GM21717 (cell line): ENCODE data around the gene PARD3.

Source experiments
- ATAC-seq: cut with Tn5 transposase; IDR thresholded peaks from one replicate; pipeline ENCODE4 v1.9.1; 2021; ENCODE audit warnings: mild to moderate bottlenecking, moderate library complexity; ENCODE audit not compliant: unreplicated experiment

Gene PARD3

DNA sequence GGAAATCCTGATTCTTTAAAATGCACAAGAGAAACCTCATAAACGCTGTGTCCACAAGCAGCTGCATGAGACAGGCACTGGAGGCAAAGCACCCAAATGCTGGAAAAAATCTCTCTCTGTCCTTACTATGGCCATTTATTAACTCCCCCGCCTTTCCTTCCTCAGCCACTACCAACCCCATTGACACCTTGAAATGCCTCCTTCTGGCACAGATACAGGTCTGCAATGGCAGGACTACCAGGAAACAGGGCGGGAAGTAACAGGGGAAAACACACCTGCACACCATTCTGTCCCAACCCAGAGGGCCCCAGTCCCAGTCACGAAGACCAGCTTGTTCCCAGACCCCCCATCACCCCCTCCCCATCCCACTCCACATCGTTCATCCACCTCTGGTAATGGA is 224.3 kb downstream of the PARD3 start:
- no peak for ATAC-seq

DNA sequence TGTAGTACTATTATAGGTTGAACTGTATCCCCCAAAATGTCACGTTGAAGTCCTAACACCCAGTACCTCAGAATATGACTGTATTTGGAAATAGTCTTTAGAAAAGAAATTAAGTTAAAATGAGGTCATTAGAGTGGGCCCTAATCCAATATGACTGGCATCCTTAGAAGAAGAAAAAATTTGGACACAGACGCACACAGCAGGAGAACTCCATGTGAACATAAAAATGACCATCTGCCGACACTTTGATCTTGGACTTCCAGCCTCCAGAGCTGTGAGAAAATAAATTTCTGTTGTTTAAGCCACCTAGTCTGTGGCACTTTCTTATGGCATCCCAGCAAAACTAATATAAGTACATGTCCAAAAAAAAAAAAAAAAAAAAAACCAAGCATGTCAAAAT is 225.8 kb downstream of the PARD3 start:
- ATAC-seq: no peak

DNA sequence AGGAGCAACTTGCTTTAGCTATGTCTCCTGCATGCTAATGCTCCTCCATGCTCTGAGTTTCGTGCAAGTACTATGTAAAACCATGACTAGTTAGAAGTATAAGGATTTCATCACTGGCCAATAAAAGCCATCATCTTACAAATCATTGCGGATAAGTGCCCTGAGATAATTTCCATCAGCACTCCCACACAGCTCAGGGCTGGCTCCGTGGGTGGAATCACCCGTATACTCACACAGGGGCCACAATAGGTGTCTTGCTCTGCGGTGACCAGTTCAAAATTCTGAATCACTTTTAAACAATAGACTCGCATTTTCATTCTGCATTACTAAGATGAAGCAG is 227.4 kb downstream of the PARD3 start:
- ATAC-seq: no peak

DNA sequence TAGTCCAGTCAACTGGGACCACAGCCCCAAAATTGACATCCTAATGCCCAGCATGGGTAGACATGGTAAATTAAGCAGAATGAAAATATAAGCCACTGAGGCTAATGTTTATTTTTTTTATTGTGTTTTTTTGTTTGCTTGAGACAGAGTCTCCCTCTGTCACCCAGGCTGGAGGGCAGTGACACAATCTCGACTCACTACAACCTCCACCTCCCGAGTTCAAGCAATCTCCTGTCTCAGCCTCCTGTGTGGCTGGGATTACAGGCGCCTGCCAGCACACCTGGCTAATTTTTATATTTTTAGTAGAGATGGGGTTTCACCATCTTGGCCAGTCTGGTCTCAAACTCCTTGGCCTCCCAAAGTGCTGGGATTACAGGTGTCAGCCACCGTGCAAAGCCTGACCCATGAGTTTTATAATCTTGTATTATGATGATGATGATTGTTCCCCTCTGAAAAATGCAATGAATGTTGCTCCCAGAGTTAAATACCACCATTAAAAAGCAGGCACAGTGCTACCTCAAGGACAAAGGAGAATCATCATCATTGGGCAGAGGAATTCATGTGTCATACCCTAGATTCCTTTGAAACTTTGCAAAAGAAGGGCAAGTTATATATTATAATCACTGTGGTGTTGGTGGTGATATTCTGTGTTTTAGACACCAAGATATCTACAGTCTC is 228.0 kb downstream of the PARD3 start:
- no peak for ATAC-seq

DNA sequence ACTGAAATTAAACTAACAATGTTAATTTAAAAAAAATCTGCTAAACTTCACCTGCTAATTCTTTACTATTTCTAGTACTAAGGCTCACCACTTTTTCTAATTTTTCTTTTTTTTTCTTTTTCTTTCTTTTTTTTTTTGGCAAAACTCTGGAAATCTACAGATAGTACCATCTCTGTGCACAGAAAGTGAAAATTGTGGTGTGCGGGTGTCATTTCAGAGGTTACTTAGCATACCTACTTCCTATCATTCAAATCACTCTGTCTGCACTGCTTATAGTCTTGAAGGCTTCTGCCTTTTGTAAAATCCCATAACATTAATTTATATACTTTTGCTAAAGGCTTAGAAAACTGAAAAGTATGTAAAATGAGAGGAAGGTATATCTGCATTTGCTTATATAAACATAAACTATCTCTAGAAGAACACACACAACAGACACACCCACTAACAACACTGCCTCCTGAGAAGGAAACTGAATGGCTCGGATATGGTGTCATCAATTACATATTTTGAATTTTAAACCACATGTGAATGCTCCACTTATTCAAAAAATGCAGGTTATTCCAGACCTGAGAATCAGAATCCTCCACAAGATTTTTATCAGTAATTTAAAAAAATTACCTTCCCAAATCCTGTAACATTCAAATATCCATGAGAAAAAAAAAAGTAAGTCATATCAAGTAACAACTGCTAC is 229.5 kb downstream of the PARD3 start:
- no peak for ATAC-seq

DNA sequence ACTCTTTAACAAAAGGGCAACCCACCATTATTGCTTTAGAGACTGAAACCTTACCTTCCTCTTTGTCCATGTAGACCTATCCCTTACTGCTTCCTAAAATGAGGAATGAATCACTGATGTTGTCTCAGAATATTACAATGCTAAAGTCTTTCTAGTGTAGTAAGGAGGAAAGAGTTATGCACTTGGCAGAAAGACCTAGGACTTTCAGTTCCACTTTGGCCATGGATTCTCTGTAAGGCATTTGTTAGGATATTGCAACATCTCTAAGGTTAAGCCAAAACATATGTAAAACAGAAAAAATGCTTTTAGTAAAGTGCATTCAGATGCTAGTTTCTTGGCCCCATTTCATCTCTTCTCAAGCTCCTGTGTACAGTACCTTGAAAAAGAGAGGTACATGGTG is 230.9 kb downstream of the PARD3 start:
- no peak for ATAC-seq

DNA sequence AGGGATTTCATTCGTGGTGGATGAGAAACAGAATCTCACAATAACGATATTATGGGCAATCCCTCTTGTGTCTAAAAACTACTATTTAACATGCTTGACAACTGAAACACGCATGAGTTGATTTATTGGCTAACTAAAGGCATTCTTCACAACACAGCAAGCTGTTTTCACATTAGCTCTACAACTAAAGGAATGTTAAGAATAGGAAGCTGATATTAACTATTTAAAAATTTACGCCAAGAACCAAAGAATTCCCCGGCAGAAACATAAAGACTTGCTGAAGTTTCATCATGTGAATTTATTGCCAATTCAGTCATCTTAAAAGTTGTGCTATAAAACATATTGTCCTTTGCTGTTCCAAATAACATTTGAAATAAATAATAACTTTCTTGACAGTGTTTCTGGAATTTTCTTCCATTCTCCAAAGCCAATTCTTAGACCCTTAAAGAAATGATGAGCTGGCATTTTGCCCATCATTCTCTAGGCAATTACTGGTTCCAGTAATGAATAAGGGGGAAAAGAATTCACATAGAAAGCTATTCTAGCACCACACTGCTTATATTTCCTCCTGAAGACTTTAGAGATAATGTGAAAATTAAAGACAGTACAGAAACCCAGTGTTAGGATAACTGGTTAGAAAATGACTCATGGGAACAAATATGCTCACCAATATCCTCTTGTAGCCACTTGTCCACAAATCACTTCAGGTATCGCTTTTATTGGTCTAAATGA is 233.1 kb downstream of the PARD3 start:
- ATAC-seq: no peak

DNA sequence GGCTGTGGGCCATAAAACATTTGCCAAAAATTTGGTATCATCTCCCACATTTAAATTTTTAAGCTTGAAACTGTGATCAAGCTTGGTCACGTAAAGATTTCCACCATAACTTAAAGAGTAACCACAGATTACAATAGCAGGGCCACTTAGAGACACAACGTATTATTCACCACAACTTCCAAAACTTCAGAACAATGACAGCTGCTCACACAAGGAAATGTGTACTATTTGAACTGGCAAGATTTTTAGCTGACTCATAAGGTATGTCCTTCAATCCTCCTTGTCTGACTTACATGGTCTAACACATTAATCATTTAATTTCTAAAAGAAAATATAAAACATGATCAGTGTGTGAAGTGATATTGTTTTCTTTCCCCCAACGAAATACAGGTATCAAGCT is 234.5 kb downstream of the PARD3 start:
- ATAC-seq: no peak

DNA sequence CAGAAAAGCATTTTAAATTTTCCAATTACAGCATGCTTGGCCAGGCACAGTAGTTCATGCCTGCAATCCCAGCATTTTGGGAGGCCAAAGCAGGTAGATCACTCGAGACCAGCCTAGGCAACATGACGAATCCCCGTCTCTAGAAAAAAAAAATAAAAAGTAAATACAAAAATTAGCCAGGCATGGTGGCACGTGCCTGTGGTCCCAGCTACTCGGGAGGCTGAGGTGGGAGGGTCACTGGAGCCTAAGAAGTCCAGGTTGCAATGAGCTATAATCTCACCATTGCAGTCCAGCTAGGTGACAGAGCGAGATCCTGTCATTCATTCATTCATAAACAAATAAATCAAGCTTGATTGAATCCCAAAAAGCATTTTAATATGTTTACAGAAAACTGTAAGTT is 234.9 kb downstream of the PARD3 start:
- ATAC-seq: no peak

DNA sequence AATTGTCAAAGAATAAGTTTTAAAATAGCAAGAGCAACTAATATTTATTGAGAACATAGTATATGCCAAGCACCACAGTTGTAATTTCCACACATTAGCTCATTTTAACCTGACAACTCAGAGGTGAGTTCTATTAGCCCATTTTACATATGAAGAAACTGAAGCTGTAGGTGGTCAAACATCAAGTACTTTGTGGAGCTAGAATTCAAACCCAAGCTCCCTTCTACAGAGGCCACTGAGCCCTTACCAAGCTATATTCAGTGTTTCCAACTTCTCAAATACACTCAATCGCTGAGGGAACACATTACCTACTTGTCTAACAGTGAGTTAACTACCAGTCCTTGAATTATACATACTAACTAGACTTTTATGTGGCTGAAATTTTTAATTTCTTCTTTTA is 236.6 kb downstream of the PARD3 start:
- no peak for ATAC-seq

DNA sequence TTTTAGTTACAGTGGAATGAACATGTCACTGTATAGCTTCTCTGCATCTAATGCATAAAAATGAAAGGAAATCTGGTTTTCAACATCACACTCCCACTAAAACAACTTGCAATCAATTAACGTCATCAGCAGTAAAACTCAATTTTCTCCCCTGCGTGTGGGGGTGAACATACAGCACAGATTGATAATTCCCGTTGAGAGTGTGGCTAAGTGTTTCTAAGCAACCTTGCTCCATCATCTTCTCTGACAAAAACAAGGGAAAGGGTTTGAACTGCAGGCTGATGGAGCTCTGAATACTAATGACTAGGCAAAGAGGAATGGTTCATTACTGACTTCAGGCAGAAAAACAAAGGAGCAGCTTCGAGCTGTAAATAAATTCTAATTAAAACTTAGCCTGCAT is 238.3 kb downstream of the PARD3 start:
- ATAC-seq: no peak

DNA sequence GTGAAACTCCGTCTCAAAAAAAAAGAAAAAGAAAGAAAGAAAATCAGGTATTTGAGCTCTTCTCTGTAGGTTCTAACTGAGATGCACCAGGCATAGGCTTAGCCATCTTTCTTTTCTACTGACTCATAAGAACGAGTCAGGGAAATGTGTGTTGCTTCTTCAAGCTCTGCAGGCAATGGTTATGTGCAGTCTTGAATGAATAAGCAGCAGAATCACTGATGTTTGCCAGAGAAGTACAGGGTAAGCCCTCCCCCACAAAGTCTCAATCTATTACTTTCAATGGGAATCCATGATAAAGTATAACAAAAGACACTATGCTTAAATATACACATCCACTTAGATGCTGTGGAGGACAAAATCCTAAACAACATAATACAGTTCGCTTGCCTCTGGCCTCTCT is 239.2 kb downstream of the PARD3 start:
- no peak for ATAC-seq

DNA sequence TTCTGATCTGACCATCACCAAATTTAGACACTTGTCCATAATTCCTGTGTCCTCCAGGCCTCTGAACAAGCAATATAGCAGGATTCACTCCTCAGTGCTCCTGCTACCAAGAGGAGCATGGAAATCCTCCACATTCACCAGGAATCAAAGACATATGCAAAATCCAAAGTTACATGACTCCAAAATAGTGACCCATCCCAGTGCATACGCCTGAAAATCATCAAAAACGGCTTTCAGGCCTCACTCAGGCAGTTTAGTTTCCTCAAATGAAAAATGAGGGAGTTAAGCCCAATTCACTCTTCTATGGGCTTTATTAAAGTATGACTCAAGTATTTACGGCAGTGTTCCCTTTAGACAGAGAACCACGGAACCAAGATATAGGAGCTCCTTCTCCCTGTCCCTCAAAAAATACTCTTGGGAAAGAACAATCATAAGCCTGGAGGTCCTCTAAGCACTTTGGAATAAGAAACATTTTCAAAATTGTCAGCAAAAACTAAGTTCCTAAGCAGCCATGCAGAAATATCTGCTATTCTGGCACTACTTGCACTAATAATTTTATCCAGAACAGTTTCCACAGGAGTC is 240.7 kb downstream of the PARD3 start:
- no peak for ATAC-seq

DNA sequence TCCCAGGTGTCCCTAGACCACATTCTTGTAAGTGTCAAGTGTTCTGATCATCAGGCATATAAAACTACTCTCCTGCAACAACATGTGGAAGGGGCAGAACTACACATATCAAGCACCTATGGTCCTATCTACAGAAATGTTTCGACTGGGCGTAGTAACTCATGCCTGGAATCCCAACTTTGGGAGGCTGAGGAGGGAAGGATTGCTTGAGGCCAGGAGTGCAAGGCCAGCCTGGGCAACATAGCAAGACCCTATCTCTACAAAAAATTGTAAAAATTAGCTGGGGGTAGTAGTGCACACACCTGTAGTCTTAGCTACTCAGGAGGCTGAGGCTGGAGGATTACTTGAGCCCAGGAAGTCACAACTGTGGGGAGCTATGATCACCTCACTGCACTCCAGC is 244.2 kb downstream of the PARD3 start:
- no peak for ATAC-seq

DNA sequence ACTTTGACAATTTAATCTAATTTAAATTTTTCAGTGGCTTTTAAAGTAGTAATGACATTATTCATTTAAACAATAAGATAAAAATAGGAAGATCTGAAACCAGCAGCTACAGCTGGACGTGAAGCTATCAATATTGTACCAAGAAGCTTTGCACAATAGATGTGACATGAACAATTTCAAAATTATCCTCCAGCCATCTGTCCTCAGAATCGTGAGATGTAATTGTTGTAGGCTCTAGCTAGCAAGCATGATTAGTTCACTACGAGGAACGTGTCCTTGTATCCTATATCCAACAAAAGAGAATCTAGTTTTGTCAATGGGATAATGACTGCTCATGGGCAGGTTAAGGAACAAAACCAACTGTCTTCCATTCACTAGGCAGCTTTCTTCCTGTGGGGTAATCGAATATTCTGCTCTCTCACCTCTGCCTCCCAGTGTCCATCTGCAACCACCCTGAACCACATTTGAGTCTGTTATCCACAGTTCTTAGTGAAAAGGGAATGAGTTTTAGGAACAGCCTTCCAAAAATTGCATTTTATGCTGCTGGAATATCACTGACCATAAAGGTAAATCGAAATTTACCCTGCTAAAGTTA is 247.3 kb downstream of the PARD3 start:
- ATAC-seq: no peak

DNA sequence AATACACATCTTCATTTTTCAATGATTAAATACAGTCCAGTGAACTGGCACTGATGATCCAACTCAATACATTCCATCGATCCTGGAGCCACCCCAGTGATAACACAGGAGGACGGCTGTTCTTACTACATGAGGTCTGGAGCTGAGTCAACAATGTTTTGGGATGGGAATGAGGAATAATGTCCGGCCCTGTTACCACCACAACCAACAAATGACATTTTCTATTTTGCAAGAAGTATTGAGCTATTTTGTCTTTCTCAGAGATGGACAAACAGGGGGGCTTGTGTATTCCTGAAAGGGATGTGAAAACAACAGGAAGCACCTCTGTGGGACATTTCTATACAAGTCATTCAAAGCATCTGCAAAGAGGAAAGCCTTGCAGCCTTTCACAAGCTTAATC is 249.2 kb downstream of the PARD3 start:
- no peak for ATAC-seq

DNA sequence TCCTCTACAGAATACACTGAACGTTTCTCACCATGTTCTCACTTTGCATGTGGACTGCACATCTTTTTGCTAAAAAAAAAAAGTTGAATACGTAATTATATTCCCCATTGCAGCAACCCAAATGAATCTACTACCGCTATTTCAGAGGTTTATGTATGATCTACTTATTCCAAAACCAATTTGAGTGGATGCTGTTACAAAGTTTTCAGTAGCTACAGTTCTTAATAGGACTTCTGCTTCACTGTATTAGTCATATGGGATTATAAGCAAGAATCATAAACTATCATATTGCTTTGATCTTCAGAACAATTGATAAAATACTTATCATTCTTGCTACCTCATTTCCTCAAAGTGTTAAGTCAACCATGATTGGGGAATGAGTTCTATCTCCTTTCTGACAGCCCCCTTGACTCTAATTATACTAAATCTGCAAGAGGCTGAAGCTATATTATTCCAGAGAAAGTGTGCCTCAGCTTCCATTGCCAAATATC is 257.0 kb downstream of the PARD3 start:
- no peak for ATAC-seq

DNA sequence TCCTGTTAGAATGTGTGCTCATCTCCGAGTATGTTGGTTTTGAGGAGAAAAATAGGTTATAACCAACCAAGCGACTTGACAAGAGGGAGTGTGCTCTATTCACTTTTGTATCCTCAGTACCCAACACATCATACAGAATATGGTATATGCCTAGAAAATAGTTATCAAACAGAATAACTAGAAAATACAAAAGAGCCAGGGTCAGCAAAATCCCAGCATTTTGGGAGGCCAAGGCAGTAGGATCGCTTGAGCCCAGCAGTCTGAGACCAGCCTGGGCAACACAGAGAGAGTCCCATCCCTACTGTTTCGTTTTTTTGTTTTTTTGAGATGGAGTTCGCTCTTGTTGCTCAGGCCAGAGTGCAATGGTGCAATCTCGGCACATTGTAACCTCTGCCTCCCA is 257.9 kb downstream of the PARD3 start:
- ATAC-seq: no peak

DNA sequence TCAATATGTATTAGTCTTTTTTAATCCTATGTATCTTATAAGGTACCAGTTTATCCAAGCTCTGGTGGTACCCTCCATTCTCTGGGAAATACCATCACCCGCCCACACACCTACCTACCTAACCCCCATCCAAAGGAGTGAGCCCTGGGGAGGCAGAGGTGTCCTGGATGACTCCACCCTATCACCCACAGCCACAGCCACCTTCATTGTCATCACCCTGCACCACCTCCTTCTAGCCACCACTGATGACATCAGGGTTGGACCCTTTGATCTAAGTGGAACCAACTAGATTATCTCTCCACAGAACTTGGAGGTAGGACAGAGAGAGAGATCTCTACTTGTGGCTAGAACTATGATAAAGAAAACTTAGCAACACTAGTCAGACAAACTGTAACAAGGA is 259.4 kb downstream of the PARD3 start:
- no peak for ATAC-seq

DNA sequence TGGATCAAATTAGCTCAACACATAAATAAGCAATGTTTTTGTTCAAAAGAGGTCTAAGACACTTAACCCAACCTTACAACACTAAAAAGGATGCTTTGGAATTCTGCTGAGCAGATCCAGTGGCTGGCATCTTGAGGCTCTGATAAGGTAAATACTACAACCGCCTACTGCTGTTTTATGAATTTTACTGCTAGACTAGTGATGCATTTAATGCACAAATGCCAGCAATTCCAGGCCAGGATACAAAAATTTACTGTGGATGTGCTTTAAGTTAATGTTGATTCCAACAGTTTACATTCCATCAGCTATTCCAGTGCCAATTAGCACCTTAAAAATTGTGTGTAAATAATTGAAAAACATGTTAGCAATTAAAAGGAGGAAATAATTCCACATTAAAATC is 261.3 kb downstream of the PARD3 start:
- ATAC-seq: no peak

DNA sequence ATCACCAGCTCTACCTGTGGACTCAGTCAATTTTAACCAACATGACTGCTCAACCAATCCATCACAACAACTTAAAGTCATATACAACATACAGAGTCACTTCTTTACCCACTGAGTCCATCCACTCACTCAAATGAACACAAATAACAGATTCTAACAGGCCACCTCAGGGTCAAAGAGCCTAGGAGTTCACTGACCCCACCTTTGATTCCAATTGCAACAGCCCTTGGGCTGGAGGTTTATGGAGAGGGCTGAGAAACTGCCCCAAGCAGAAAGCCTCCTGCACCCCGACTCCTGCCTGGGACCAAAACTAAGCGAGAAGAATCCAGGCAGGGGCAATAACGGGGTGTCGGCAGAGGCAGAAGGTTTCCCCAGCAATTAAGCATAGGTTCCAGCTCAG is 263.8 kb downstream of the PARD3 start:
- no peak for ATAC-seq
